ENCODE results near the gene HPS1. TPM values are rescaled to one million over a fixed set of nuclear protein-coding genes. Genes with fewer than 3 reads are reported as not detected.

HPS1 gene
- total RNA-seq, 1 experiment from 2014 or later, result 146 TPM

GRCh38 chr10:98463016-98463415 lies 16.3 kb upstream of the HPS1 start:
- ChIA-PET POLR2A (interaction anchor here (0.6 kb wide), 1 partner anchor 872 kb away, joined by 4 read pairs; no protein-coding TSS in a partner anchor), CTCF (interaction anchor here (0.7 kb wide), 1 partner anchor 11 kb away, joined by 6 read pairs; no protein-coding TSS in a partner anchor)
- TF ChIP-seq CTCF (IDR thresholded peaks at IDR 0.05), result no peak
- TF ChIP-seq TCF7L2 (IDR thresholded peaks at IDR 0.05; ENCODE audit: low read depth, low read length), result no peak
- TF ChIP-seq POLR2AphosphoS5 (IDR thresholded peaks at IDR 0.05; ENCODE audit: low read depth, low read length), result no peak
- intact Hi-C loops (cut with micrococcal nuclease; ENCODE audit: unreplicated experiment) (no loop called here), in situ Hi-C loops (cut with HindIII; ENCODE audit: low pct_unique_long_range_greater_than_20kb, low sequenced_read_pairs) (no loop called here)
- Histone ChIP-seq H3K27ac (ENCODE audit: low read length) (no peak overlapping the region), H3K36me3 (ENCODE audit: control insufficient read depth, insufficient read depth, low read length) (no peaks in the 10 kb centered on the region), H3K9me3 (ENCODE audit: control insufficient read depth, insufficient read depth, low read depth, low read length) (no peaks in the 10 kb centered on the region), H3K4me1 (ENCODE audit: control insufficient read depth, insufficient read depth, low read length) (peaks cover 21% of the 10 kb centered on the region), H3K4me3 (ENCODE audit: low read depth in 2 of 2, low read length in 2 of 2) (no peak overlapping the region), H3K27me3 (ENCODE audit: control insufficient read depth, insufficient read depth, low read length) (no peaks in the 10 kb centered on the region)
- no TSS peak for BruUV-seq (replicated peaks)
- ATAC-seq (no peak), DNase-seq (ENCODE audit: low read depth, low spot score) (no peak)

GRCh38 chr10:98461500-98461842 lies 14.7 kb upstream of the HPS1 start:
- Histone ChIP-seq H3K36me3 (ENCODE audit: control insufficient read depth, insufficient read depth, low read length) (no peaks in the 10 kb centered on the region), H3K4me1 (ENCODE audit: control insufficient read depth, insufficient read depth, low read length) (peaks cover 17% of the 10 kb centered on the region), H3K27ac (ENCODE audit: low read length) (peak overlapping the region; percentile 37), H3K9me3 (ENCODE audit: control insufficient read depth, insufficient read depth, low read depth, low read length) (no peaks in the 10 kb centered on the region), H3K4me3 (ENCODE audit: low read depth in 2 of 2, low read length in 2 of 2) (no peak overlapping the region), H3K27me3 (ENCODE audit: control insufficient read depth, insufficient read depth, low read length) (no peaks in the 10 kb centered on the region)
- BruUV-seq (replicated peaks), result no TSS peak
- in situ Hi-C loops (cut with HindIII; ENCODE audit: low pct_unique_long_range_greater_than_20kb, low sequenced_read_pairs) (no loop called here), intact Hi-C loops (cut with micrococcal nuclease; ENCODE audit: unreplicated experiment) (no loop called here)
- CTCF ChIA-PET, result interaction anchor here (1.1 kb wide), 1 partner anchor 36 kb away, joined by 4 read pairs; no protein-coding TSS in a partner anchor
- no peak for DNase-seq (ENCODE audit: low read depth, low spot score)
- TF ChIP-seq POLR2AphosphoS5 (IDR thresholded peaks at IDR 0.05; ENCODE audit: low read depth, low read length), result no peak
- TF ChIP-seq CTCF (IDR thresholded peaks at IDR 0.05), result no peak
- TF ChIP-seq REST (IDR thresholded peaks at IDR 0.05; ENCODE audit: insufficient read depth in 1 of 2, low read depth in 2 of 2, low read length in 1 of 2), result no peak
- TF ChIP-seq TCF7L2 (IDR thresholded peaks at IDR 0.05; ENCODE audit: low read depth, low read length), result no peak
- TF ChIP-seq SIN3A (IDR thresholded peaks at IDR 0.05; ENCODE audit: borderline replicate concordance, insufficient read depth, low read depth, low read length), result no peak
- POLR2A ChIA-PET, result no interaction called here
- no peak for ATAC-seq

Measured in Panc1 (cell line).